GM18508 (cell line): ENCODE results near the gene PRM3.

Experiments used
- ATAC-seq: cut with Tn5 transposase; IDR thresholded peaks from one replicate; pipeline ENCODE4 v1.9.1; 2021; ENCODE audit warnings: moderate number of reproducible peaks; ENCODE audit not compliant: insufficient read depth, unreplicated experiment

The PRM3 gene

GRCh38 chr16:11262915-11263314 is 10.5 kb downstream of the PRM3 start:
- ATAC-seq: no peak

- ATAC-seq: no peak
Observed at GRCh38 chr16:11260596-11260966, 12.8 kb downstream of the PRM3 start.

GRCh38 chr16:11259655-11260595 is 13.5 kb downstream of the PRM3 start:
- no peak for ATAC-seq

GRCh38 chr16:11258553-11259492 is 14.6 kb downstream of the PRM3 start:
- ATAC-seq: no peak

GRCh38 chr16:11257131-11257938 is 16.1 kb downstream of the PRM3 start:
- no peak for ATAC-seq

GRCh38 chr16:11256661-11257130 is 16.7 kb downstream of the PRM3 start:
- no peak for ATAC-seq

GRCh38 chr16:11255737-11256660 is 17.4 kb downstream of the PRM3 start, which contains the start of gene SOCS1:
TSS of gene SOCS1 (minus strand) at chr16:11256204. CDS start at chr16:11255478, 726 bp downstream.
- ATAC-seq: no peak

GRCh38 chr16:11254913-11255736 is 18.3 kb downstream of the PRM3 start:
- no peak for ATAC-seq

GRCh38 chr16:11253995-11254912 is 19.2 kb downstream of the PRM3 start:
- no peak for ATAC-seq

GRCh38 chr16:11253009-11253994 is 20.1 kb downstream of the PRM3 start:
- ATAC-seq: no peak

- ATAC-seq: no peak
Observed at GRCh38 chr16:11252482-11252931, 20.9 kb downstream of the PRM3 start.

- ATAC-seq: no peak
Observed at GRCh38 chr16:11251525-11252481, 21.6 kb downstream of the PRM3 start.

- ATAC-seq: no peak
Observed at GRCh38 chr16:11250786-11251524, 22.5 kb downstream of the PRM3 start.
